Measurements from ENCODE around the gene FKBP15. TPM values are rescaled to one million over a fixed set of nuclear protein-coding genes. Genes with fewer than 3 reads are reported as not detected.
A peak's percentile ranks its signal among the peaks of the same experiment; 100 is the strongest.

FKBP15 gene
- total RNA-seq, 2 experiments from 2014 or later = 28.4 to 28.5 TPM

DNA sequence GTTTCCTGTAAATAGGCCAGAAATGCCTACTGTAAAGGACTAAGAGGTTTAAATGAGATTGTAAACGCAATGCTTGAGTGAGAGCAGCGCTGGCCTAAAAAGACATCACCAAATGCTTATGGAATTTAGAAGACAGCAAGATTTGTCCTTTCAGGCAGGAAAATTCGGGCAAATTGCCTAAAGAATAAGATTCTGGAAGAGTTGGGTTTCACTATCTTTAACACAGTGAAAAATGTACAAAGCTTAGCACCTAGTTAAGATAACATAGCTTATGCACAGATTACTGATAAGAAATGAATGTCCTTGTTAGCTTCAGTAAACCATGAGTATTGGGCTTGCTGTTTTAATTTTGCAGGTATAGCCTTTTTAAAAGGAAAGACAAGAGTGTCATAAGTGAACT, 4.7 kb downstream of the FKBP15 start:
- Mint-ChIP-seq H3K27me3 (no peaks in the 10 kb centered on the region), H3K4me3 (no peak overlapping the region), H3K4me1 (peaks cover 34% of the 10 kb centered on the region), H3K9me3 (no peaks in the 10 kb centered on the region), H3K27ac (no peak overlapping the region), H3K36me3 (peaks cover 19% of the 10 kb centered on the region)
- no peak for DNase-seq

DNA sequence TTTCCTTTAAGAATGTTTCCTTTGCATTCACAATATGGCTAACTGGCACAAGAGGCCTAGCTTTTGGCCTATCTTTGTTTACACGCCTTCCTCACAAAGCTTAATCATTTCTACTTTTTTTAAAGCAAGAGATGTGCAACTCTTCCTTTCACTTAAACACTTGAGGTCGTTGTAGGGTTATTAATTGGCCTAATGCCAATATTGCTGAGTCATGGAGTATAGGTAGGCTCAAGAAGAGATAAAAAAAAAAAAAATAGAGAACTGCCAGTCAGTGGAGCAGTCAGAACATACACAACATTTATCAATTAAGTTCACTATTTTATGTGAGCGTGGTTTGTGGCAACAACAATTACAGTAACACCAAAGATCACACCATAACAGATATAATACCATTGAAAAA, 5.9 kb downstream of the FKBP15 start:
- H3K4me3 Mint-ChIP-seq = no peak overlapping the region
- H3K27ac Mint-ChIP-seq = peak overlapping the region; percentile 30
- no peaks in the 10 kb centered on the region for H3K9me3 Mint-ChIP-seq
- peaks cover 18% of the 10 kb centered on the region for H3K36me3 Mint-ChIP-seq
- no peak for DNase-seq
- peaks cover 34% of the 10 kb centered on the region for H3K4me1 Mint-ChIP-seq
- H3K27me3 Mint-ChIP-seq = no peaks in the 10 kb centered on the region

DNA sequence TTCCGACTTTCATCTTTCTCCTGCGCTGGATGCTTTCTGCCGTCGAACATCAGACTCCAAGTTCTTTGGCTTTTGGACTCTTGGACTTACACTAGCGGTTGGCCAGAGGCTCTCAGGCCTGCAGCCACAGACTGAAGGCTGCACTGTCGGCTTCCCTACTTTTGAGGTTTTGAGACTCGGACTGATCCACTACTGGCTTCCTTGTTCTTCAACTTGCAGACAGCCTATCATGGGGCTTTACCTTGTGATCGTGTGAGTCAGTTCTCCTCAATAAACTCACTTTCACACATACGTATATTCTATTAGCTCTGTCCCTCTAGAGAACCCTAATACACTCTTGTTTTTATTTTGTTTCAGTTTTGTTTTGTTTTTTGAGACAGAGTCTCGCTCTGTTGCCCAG, 10.3 kb downstream of the FKBP15 start:
- Mint-ChIP-seq H3K9me3 (no peaks in the 10 kb centered on the region), H3K27ac (peak overlapping the region; percentile 80), H3K27me3 (no peaks in the 10 kb centered on the region)

DNA sequence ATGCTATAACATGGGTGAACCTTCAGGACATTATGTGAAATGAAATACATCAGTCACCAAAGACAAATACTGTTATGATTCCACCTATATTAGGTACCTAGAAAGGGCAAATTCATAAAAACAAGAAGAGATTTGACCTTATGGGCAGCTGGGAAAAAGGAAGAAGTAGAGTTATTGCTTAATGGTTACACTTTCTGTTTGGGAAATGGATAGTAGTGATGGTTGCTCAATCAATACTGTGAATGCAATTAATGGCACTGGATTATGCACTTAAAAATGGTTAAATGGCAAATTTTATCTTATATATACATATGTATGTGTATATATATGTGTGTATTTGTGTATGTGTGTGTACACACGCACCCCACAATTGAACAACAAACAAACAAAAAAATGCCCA, 15.2 kb downstream of the FKBP15 start:
- Mint-ChIP-seq H3K9me3 (no peaks in the 10 kb centered on the region), H3K27me3 (no peaks in the 10 kb centered on the region), H3K27ac (no peak overlapping the region), H3K4me3 (no peak overlapping the region), H3K36me3 (peaks cover 30% of the 10 kb centered on the region), H3K4me1 (no peaks in the 10 kb centered on the region)
- DNase-seq = no peak

More for the DNA sequence above, 10.3 kb downstream of the FKBP15 start:
- DNase-seq = no peak
- Mint-ChIP-seq H3K36me3 (peaks cover 23% of the 10 kb centered on the region), H3K4me3 (no peak overlapping the region), H3K4me1 (peaks cover 11% of the 10 kb centered on the region)

DNA sequence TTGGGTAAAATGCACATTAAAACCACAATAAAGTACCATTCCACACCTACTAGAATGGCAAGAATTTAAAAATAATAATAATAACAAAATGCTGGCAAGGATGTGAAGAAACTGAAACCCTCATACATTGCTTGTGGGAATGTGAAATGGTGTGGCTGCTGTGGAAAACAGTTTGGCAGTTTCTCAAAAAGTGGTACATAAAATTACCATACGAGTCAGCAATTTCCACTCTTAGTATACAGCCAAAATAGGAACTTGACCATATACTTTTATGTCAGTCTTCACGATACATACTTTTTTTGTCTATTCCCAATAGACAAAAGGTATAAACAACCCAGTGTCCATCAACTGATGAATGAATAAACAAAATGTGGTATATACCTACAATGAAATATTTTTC, 15.6 kb downstream of the FKBP15 start:
- H3K27me3 Mint-ChIP-seq = no peaks in the 10 kb centered on the region
- H3K27ac Mint-ChIP-seq = no peak overlapping the region
- no peaks in the 10 kb centered on the region for H3K4me1 Mint-ChIP-seq
- peaks cover 30% of the 10 kb centered on the region for H3K36me3 Mint-ChIP-seq
- DNase-seq = no peak
- H3K4me3 Mint-ChIP-seq = no peak overlapping the region
- H3K9me3 Mint-ChIP-seq = no peaks in the 10 kb centered on the region

DNA sequence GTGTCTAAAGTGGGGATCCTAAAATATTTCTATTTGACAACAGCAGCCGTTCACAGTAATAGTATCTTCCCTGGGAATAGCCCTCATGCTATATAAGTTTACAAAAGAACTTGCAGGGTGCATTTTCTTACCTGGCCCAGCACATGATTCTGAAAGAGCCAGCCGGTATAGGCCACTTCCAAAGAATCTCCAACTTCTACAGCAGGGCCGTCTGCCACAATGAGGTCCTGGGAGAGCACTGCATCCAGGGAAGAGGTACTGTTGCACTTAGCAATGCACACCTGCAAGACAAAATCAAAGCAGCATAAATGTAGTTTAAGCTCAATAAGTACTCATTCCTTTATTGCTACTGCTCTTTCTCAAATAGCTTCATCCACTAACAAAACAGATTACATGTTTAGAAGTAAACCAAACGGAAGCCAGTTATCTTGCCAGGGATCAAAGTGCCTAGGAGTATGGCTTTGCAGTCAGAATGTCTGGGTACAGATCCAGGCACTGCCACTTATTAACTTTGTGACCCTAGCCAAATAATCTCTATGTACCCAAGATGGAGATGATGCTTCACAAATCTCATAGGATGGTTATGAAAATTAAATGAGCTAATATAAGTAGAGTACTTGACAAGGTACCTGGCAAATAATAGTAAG, 21.3 kb downstream of the FKBP15 start:
- no peaks in the 10 kb centered on the region for H3K9me3 Mint-ChIP-seq
- peaks cover 46% of the 10 kb centered on the region for H3K36me3 Mint-ChIP-seq
- no peak overlapping the region for H3K27ac Mint-ChIP-seq
- H3K4me3 Mint-ChIP-seq = no peak overlapping the region
- H3K27me3 Mint-ChIP-seq = no peaks in the 10 kb centered on the region
- no peak for DNase-seq
- peaks cover 2% of the 10 kb centered on the region for H3K4me1 Mint-ChIP-seq

DNA sequence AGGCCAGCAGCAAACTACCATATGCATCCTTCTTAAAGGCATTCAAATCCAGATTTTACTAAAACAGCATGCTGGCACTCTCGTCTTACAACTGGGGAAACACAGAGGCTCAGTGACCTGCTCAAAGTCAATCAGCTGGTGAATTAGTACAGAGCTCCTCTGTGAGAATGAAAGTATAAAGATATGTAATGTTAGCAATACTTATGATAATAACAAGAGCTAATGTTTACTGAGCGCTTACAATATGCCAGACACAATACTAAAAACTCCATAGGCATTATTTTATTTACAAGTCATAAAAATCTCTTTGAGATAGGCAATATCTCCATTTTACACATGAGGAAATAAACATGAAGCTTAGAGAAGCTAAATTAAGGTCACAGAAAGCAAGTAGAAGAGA, 28.6 kb downstream of the FKBP15 start:
- Mint-ChIP-seq H3K4me1 (no peaks in the 10 kb centered on the region), H3K27ac (no peak overlapping the region), H3K4me3 (no peak overlapping the region), H3K27me3 (no peaks in the 10 kb centered on the region), H3K9me3 (no peaks in the 10 kb centered on the region), H3K36me3 (peaks cover 22% of the 10 kb centered on the region)
- DNase-seq = no peak

DNA sequence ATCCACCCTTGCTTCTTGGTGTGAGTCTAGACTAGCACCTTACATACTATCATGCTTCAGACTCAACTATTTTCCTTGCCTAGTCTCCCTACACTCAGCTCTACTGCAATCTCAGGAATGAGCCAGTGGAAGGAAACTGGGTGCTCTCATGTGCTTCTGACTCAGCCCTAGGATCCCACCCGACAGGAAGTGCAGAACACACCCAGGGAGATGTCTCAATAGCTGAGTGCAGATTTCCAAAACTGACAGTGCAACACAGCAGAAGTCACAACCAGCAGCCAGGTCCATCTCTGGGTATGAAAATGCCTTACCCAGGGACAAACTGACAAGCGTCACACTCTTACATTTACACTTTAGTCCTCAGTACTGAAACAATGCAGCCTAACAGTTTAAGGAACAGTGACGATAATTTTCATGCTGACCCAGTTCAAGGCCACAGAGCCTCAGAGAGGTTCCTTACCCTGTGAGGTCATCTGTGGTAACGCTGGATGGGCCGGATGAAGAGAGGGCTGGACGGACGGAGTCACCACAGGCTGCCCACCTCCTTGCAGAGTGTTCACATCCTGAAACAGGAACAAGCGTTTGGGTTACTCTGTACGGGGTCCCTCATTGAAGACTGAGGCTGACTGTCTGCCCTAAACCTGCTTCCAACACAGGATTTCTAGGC, 33.0 kb downstream of the FKBP15 start:
- no peaks in the 10 kb centered on the region for H3K27me3 Mint-ChIP-seq
- no peaks in the 10 kb centered on the region for H3K9me3 Mint-ChIP-seq
- no peak overlapping the region for H3K4me3 Mint-ChIP-seq
- H3K36me3 Mint-ChIP-seq = peaks cover 15% of the 10 kb centered on the region
- H3K27ac Mint-ChIP-seq = no peak overlapping the region
- no peak for DNase-seq
- no peaks in the 10 kb centered on the region for H3K4me1 Mint-ChIP-seq

DNA sequence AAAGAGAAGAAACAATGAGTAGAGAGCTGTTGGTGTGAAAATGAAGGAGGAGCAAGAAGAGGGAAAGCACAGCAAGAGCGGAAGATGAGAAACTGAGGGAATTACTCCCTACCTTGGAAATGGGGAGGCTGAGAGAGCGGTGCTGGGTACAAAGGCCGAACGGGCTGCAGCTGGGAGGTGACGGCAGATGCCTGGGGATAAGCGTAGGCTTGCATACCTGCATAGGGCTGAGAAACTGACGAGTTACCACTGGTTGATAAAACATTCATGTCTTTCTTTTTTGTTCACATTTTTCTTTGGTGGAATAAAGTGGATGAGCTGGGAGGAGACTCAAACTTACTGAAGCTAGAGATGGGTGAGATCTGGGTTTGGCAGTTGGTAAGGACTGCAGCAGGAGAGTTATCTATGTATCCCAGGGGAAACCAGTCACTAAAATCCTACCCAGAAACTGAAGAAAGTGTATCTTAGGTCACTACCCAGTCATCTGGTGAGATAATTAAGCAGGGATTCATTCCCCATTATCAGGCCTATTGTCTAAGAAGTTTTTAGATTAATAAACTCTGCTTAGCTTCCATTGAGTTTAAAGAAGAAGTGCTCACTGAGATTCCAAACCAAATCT, 34.8 kb downstream of the FKBP15 start:
- no peak for DNase-seq
- Mint-ChIP-seq H3K36me3 (peaks cover 19% of the 10 kb centered on the region), H3K9me3 (no peaks in the 10 kb centered on the region), H3K27ac (no peak overlapping the region), H3K4me3 (no peak overlapping the region), H3K4me1 (no peaks in the 10 kb centered on the region), H3K27me3 (no peaks in the 10 kb centered on the region)

DNA sequence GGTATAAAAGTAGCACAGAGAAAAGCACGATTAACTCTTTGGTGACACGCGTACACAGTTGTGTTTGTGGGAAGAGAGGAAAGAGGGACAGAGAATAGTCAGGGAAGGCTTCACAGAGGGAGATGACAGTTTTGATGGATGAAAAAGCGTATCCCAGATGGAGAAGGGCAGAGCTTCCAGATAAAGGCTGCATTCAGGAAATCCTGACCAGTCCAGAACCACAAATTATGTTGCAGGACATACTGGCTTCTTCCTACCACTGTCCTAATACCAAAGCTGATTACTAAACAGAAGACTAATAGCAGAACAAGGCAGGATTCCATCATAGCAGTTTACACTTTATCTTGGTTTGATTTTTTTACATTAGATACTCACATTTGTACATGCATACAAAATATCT, 35.8 kb downstream of the FKBP15 start:
- H3K36me3 Mint-ChIP-seq = peaks cover 26% of the 10 kb centered on the region
- H3K4me3 Mint-ChIP-seq = no peak overlapping the region
- H3K27ac Mint-ChIP-seq = no peak overlapping the region

DNA sequence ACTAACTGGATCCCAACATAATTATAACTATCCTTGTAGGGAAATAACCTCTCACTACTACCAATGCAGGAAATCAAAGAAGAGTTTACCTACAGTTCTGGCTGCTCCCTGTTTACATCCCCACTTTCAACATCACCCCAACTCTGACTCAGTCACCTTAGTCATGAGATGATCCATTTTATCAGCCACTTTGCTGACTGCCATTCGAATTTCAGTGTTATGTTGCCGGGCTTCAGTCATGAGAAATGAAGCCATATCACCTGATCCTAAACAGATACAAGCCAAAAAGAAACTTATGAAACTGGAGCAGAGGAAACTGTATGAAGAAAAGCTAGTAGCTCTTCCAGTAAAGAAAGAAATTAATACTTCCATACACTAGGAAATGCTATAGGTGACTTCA, 36.5 kb downstream of the FKBP15 start:
- Mint-ChIP-seq H3K27ac (no peak overlapping the region), H3K4me1 (no peaks in the 10 kb centered on the region), H3K36me3 (peaks cover 26% of the 10 kb centered on the region), H3K27me3 (no peaks in the 10 kb centered on the region), H3K4me3 (no peak overlapping the region), H3K9me3 (no peaks in the 10 kb centered on the region)
- DNase-seq = no peak

More for the DNA sequence above, 35.8 kb downstream of the FKBP15 start:
- H3K9me3 Mint-ChIP-seq = no peaks in the 10 kb centered on the region
- H3K27me3 Mint-ChIP-seq = no peaks in the 10 kb centered on the region
- H3K4me1 Mint-ChIP-seq = no peaks in the 10 kb centered on the region
- no peak for DNase-seq

DNA sequence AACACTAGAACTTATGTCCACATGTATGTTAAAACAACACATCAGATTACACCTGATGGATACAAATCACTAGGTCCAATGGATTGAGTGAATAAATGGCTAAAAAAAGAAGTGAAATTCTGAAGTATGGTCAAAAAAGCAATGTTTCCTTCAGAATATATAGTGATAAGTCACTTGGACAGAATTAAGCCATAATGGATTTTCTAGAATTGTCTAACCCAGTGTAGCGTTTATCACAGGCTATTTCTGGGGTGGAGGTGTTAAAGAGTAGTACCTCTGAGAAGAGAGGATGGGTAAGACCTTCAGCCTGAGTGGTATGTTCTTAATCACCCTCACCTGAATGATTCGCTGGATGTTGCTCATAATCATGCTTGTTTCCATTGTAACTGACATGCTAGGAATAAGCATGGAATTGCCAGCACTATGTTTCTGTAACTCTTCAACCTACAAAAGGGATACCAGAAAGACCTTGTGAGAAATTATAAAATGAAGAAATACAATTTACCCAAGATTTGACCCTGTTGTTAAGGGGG, 37.1 kb downstream of the FKBP15 start:
- H3K4me1 Mint-ChIP-seq = no peaks in the 10 kb centered on the region
- H3K27me3 Mint-ChIP-seq = no peaks in the 10 kb centered on the region
- no peak overlapping the region for H3K4me3 Mint-ChIP-seq
- H3K9me3 Mint-ChIP-seq = no peaks in the 10 kb centered on the region
- no peak overlapping the region for H3K27ac Mint-ChIP-seq
- DNase-seq = no peak
- H3K36me3 Mint-ChIP-seq = peaks cover 26% of the 10 kb centered on the region

DNA sequence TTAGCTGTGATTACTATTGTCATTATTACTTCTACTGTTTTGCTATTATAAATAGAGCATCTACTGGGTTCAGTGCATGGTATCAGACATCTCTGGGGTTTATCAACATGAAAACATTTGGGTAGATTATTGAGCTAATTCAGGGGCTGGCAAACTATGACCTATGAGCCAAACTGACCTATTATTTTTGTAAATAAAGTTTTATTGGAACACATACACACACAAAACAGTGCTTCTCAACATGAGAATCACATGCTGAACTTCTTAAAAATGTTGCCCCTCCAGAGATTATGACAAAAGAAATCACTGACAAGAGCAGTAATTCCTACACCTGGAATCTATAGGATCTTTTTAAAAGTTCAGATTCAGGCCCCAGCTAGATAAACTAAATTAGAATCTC, 39.9 kb downstream of the FKBP15 start:
- no peak overlapping the region for H3K27ac Mint-ChIP-seq
- no peaks in the 10 kb centered on the region for H3K9me3 Mint-ChIP-seq

DNA sequence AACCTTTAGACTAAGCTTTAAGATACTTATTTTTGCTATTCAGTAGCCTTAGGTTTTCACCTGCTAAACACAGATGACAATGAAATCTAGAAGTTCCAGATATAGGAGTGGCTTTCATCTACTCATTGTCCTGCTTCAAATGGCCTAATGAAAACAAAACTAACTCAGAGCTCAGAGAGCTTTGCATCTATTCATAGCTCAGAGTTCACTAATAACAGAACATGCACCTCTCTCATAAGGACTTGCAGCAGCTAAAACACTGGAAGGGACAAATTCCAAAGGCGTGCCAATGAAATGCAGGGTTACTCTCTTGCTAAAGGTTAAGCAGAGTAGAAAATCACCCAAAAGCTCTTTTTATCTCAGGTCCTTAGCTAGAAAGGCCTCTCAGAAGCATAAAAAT, 41.2 kb downstream of the FKBP15 start:
- no peaks in the 10 kb centered on the region for H3K9me3 Mint-ChIP-seq
- H3K27ac Mint-ChIP-seq = no peak overlapping the region
- H3K36me3 Mint-ChIP-seq = peaks cover 27% of the 10 kb centered on the region

More for the DNA sequence above, 39.9 kb downstream of the FKBP15 start:
- H3K4me1 Mint-ChIP-seq = no peaks in the 10 kb centered on the region
- no peak for DNase-seq
- H3K36me3 Mint-ChIP-seq = peaks cover 32% of the 10 kb centered on the region
- H3K27me3 Mint-ChIP-seq = no peaks in the 10 kb centered on the region
- H3K4me3 Mint-ChIP-seq = no peak overlapping the region

DNA sequence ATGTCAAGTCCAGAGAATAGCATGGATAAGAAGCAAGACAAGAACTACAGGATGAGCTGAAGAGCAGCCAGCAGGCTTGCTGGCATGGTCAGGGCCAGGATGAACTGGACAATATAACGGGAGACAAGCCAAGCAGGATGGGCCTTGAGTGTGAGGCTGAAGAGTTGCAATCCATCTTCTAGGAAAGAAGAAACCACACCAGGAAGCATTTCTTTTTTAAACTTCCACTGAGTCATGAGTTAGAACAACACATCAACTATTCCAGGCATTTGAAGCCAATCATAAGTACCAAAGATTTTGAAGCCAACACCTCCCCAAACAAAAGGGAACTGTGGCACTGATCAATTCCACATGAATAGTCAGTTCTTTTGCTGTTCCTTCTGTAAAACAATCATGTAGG, 43.0 kb downstream of the FKBP15 start:
- Mint-ChIP-seq H3K27ac (no peak overlapping the region), H3K4me3 (no peak overlapping the region), H3K9me3 (no peaks in the 10 kb centered on the region), H3K36me3 (peaks cover 36% of the 10 kb centered on the region), H3K4me1 (no peaks in the 10 kb centered on the region), H3K27me3 (no peaks in the 10 kb centered on the region)
- DNase-seq = no peak

More for the DNA sequence above, 41.2 kb downstream of the FKBP15 start:
- no peaks in the 10 kb centered on the region for H3K4me1 Mint-ChIP-seq
- DNase-seq = no peak
- H3K27me3 Mint-ChIP-seq = no peaks in the 10 kb centered on the region
- H3K4me3 Mint-ChIP-seq = no peak overlapping the region
